HG02852 (cell line): ENCODE data around the gene SETDB2.
A peak's percentile ranks its signal among the peaks of the same experiment; 100 is the strongest.

Experiments
- ATAC-seq: cut with Tn5 transposase; IDR thresholded peaks from one replicate; pipeline ENCODE4 v1.9.1; 2021; ENCODE audit warnings: mild to moderate bottlenecking, moderate library complexity; ENCODE audit not compliant: unreplicated experiment

Gene SETDB2

DNA sequence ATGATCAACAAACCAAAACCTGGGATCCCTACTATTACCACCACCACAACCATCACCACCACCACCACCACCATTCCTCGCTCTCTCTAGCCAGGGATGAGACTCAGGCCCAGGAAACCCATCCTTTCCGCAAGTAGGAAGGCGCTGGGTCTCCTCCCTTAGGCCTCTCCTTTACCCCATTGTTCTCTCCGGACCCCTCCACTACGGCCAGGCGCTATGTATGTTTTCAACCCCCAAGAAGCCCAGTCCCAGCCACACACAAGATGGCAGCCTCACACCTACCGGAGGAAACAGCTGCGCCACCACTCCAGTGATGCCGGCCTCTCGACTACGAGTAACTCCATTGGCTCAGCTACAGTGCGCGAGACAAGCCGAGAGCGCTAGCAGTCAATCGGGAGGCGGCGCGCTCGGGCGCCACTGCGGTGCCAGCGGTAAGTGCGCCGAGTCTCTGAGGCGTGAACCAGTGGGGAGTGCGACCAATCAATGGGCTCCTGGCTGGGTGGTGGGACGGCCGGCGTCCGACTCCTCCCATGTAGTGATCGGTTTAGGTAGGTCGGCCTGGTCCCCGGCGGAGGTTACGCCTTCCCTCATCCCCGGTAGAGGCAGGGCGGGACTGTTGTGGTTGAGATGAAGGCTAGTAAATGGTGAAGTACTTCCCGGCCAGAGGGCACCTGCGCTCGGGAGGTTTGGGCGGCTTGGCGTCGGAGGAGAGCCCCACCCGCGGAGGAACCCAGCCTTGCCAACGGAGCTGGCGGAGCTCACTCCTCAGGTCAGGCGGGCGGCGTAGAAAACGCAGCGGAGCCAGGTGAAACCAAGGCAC is at the start of gene SETDB2, which contains the start of gene CAB39L:
SETDB2 (plus strand) TSS at position 571 of the 820 bp plus-strand sequence. CDS start 7,620 bp downstream, outside the sequence.
CAB39L (minus strand) TSS at position 361 of the 820 bp plus-strand sequence. CDS start 61,154 bp downstream, outside the sequence.
- peak; percentile 96 for ATAC-seq

GRCh38 chr13:49395451-49395865 is 48.6 kb upstream of the SETDB2 start:
- ATAC-seq = no peak

DNA sequence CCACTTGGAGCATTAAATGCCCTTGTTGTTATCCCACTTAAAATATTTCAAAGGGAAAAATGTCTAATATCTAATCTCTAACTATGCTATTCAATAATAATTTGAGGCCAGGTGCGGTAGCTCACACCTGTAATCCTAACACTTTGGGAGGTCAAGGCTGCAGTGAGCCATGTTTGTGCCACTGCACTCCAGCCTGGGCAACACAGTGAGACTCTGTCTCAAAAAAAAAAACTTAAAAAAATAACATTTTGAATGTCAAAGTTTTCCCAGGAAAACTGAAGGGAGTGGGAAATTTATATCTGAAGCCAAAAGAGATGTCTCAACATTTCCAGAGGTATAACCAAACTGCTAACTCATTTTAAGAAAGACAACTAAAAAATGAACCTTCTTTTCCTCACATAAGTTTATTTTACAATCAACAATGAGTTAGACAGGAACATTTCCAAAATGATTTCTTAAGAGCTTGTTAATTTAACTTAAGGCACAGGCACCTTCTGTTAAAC is 48.1 kb upstream of the SETDB2 start:
- no peak for ATAC-seq

- no peak for ATAC-seq
Measured at GRCh38 chr13:49399801-49400472, 44.1 kb upstream of the SETDB2 start.

- peak; percentile 77 for ATAC-seq
Measured at GRCh38 chr13:49400755-49401659, 43.1 kb upstream of the SETDB2 start.

DNA sequence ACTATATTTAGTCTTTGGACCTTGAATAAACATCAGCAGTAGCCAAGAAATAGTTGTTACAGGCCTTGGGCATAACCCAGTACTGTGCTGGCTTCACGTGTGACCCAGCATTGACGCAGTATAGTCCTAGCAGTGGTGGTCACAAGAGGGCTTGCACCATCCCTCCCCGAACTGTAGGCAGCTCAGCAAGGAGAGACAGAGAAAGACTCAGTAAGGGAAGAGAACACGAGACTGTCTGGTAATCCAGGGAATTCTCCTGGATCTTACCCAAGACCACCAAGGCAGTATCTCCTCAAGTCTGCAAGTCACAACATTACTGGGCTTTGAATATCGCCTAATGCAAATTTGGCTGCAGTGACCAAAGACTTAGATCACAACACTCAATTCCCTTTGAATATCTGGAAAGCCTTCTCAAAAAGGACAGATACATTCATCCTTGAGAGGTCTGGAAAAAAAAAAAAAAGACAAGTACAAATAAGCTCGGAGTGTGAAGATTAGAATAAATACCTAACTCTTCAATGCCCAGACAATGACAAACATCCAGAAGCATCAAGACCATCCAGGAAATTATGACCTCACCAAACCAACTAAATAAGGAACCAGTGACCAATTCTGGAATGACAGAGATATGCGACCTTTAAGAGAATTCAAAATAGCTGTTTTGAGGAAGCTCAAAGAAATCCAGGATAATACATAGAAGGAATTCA is 39.9 kb upstream of the SETDB2 start:
- no peak for ATAC-seq

DNA sequence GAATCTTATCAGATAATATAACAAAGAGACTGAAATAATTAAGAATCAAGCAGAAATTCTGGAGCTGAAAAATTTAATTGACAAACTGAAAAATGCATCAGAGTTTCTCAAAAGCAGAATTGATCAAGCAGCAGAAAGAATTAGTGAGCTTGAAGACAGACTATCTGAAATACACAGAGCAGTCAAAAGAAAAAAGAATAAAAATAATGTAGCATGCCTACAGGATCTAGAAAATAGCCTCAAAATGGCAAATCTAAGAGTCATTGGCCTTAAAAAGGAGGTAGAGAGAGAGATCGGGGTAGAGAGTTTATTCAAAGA is 39.4 kb upstream of the SETDB2 start:
- no peak for ATAC-seq

GRCh38 chr13:49407068-49407467 is 37.0 kb upstream of the SETDB2 start:
- ATAC-seq = no peak

DNA sequence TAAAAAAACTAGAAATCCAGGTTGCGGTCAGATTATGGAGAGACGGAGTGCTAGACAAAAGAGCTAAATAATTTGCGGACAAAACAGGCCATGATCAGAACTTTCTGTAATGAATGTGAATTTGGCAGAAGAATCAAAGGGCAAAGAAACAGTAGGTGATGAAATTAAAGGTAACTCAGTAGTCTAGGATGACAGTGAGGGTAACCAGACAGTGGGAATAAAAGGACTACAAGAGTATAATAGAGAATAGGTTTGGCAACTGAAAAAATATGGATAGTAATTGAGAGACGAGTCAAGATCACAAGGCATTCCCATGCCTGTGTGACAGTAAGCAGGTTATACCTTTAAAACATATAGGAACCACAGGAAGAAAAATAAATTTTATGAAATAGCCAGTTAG is 36.1 kb upstream of the SETDB2 start:
- no peak for ATAC-seq

DNA sequence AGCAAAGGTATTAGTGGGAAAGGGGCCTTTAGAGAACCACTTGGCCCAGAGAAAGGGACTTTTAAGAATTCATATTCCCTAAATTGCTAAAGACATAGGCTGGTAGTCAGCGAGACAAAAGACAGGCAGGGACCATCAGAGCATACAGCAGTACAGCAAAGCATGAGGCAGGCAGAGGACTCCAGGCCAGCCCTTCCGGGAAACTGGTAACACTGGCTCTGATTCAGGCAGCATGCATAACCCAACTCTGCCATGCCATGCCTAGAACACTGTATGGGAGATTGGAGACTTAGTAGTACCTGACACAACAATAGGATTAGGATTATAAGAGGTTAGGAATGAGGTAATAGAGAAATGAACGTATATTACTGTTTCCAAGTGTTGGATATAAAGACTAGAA is 35.1 kb upstream of the SETDB2 start:
- no peak for ATAC-seq

- ATAC-seq = no peak
Measured at GRCh38 chr13:49410006-49410405, 34.1 kb upstream of the SETDB2 start.

DNA sequence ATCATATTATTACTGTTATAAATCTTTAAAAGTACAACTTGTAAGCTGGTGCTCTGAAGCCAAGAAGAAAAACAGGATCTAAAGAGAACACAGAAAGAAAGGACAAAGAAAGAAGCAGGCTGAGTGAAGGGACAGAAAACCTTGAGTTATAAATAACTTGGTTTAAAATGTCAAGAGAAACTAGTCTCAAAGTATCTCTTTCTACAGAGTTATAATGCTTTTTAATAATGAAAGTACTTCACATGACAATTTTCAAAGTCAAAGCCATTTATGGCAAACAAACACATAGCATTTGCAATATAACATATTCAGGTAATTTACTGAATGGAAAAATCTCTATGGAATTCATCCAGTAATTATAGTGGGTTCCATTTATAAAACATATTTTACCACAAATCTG is 33.6 kb upstream of the SETDB2 start:
- ATAC-seq = no peak

DNA sequence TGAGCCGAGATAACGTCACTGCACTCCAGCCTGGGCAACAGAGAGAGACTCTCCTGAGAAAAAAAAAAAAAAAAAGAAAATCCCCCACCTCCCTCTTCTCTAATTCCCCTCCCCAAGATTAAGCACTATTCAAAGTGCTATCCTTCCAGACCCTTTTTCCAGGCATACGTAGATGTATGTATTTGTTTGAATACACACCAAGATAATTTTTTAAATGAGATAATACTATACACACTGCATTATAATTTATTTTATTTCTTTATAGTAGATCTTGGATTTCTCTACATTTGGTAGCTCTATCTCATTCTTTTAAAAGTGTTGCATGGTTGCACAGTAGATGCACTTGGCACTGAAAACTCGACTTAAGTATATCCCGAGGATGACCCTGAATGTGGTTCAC is 32.7 kb upstream of the SETDB2 start:
- ATAC-seq = no peak

- ATAC-seq = no peak
Measured at GRCh38 chr13:49412749-49413148, 31.3 kb upstream of the SETDB2 start.

- ATAC-seq = no peak
Measured at GRCh38 chr13:49417161-49417560, 26.9 kb upstream of the SETDB2 start.

DNA sequence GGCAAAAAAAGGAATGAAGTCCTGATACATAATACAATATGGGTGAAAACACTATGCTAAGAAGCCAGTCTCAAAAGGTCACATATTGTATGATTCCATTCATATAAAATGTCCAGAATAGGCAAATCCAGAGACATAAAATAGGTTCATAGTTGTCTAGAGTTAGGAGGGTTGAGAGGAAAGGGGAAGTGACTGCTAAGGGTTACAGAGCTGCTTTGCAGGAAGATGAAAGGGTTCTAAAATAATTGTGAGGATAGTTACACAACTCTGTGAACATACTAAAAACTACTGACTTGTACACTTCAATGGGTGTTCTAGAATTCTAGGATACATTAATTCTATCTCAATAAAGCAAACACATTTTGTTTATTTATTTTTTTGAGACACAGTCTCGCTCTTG is 25.9 kb upstream of the SETDB2 start:
- no peak for ATAC-seq

DNA sequence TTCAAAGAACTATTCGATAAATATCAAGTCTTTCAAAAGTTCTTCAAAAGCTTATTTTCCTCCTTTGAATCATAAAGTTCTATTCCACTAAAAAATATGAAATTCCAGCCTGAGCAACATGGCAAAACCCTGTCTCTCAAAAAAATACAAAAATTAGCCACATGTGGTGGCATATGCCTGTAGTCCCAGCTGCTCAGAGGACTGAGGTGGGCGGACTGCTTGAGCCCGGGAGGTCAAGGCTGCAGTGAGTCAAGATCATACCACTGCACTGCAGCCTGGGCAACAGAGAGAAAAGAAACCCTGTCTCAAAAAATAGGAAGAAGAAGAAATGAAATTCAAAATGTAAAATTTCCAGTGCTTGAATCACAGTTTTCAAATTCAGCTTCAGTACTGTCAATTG is 24.8 kb upstream of the SETDB2 start:
- ATAC-seq = no peak

- ATAC-seq = no peak
Measured at GRCh38 chr13:49421391-49421790, 22.7 kb upstream of the SETDB2 start.

- no peak for ATAC-seq
Measured at GRCh38 chr13:49424011-49424560, 20.0 kb upstream of the SETDB2 start.
